ENCODE results near the gene ZBTB34. TPM values are rescaled to one million over a fixed set of nuclear protein-coding genes. Genes with fewer than 3 reads are reported as not detected.

Gene ZBTB34
- total and polyA plus RNA-seq, 2 of the 4 experiments (the other 2 are of a cell fraction) = 2.7 to 3.1 TPM

DNA sequence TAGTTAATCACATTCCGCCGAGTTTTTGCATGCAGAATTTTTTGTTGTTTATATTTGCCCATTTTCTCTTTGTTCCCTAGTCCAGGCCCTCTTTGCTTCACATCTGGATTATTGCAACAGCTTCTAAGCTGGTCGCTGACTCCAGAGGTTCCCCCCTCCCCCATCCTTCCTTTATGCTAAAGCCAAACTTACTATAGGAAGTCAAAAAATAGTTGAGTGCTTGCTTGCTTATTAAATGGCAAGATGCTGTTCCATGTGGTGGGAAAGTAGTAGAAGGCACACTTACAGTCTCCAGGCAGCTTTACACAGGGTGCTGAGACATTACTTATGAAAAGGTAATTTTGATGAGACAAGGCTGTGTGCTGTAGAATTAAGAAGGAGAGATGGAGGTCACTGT is 1.3 kb downstream of the ZBTB34 start:
- H2AFZ ChIP-seq (replicated peaks; ENCODE audit: low read length, poor library complexity) = no peak overlapping the region
- peak overlapping the region; percentile 51; the same call in 1 of the 2 replicates for H3K56ac ChIP-seq (ENCODE audit: extremely low read depth, insufficient read depth, low read length)
- H4K8ac ChIP-seq (ENCODE audit: low read depth in 2 of 2, low read length in 2 of 2) = peak overlapping the region; percentile 9 to 53; a peak in 2 of 4 replicates
- peak overlapping the region; percentile 76 for H3K14ac ChIP-seq (replicated peaks; ENCODE audit: low read depth, low read length)
- H3K79me1 ChIP-seq (ENCODE audit: low read depth in 1 of 2, low read length in 2 of 2) = peaks cover 41 to 49% of the 10 kb centered on the region in 2 experiments
- in situ Hi-C loops (cut with MboI; ENCODE audit: low sequenced_read_pairs) (no loop called here), intact Hi-C loops (cut with micrococcal nuclease) (no loop called here), dilution Hi-C loops (cut with HindIII; ENCODE audit: low sequenced_read_pairs, unreplicated experiment) (no loop called here)
- BruUV-seq (replicated peaks) = no TSS peak
- H2BK120ac ChIP-seq (ENCODE audit: low read depth, low read length) = no peak overlapping the region
- peaks cover 9% of the 10 kb centered on the region; the same call in 1 of the 2 replicates for H3K9me1 ChIP-seq (ENCODE audit: insufficient read depth, low read length)
- H3K9ac ChIP-seq (ENCODE audit: low read depth, low read length) = peak overlapping the region; percentile 87
- CTCF ChIA-PET = interaction anchor here (0.5 kb wide), 1 partner anchor 97 kb away, joined by 6 read pairs; no protein-coding TSS in a partner anchor
- peak; percentile 9; the same call in 1 of the 2 replicates for ATAC-seq (ENCODE audit: low read depth)
- peak overlapping the region; percentile 74 for H2BK5ac ChIP-seq (ENCODE audit: low read depth, low read length, poor library complexity, severe bottlenecking)
- H3K23ac ChIP-seq (ENCODE audit: low read depth, low read length) = peak overlapping the region; percentile 79
- H2BK20ac ChIP-seq (ENCODE audit: low read depth, low read length) = no peak overlapping the region
- peak overlapping the region; percentile 75; the same call in 1 of the 2 replicates for H3K27ac ChIP-seq (ENCODE audit: insufficient read depth, low read length)
- peak overlapping the region; percentile 72 for H3K4me3 ChIP-seq (ENCODE audit: insufficient read depth, low read depth, low read length)
- no peak overlapping the region for H3K18ac ChIP-seq (ENCODE audit: low read depth, low read length)
- no peak overlapping the region for H4K91ac ChIP-seq (ENCODE audit: insufficient read depth, low read depth, low read length)
- H3K4ac ChIP-seq (ENCODE audit: low read depth, low read length) = peak overlapping the region; percentile 31; the same call in 1 of the 2 replicates
- peaks cover 17% of the 10 kb centered on the region for H3K27me3 ChIP-seq (ENCODE audit: control insufficient read depth, insufficient read depth, low read length)
- peaks cover 42% of the 10 kb centered on the region for H4K20me1 ChIP-seq (ENCODE audit: insufficient read depth, low read length)
- peaks cover 13% of the 10 kb centered on the region for H3K36me3 ChIP-seq (ENCODE audit: control insufficient read depth, insufficient read depth, low read length)
- H3K4me1 ChIP-seq (ENCODE audit: control insufficient read depth, insufficient read depth, low read length) = peaks cover 7% of the 10 kb centered on the region
- POLR2A ChIA-PET (ENCODE audit: unreplicated experiment) = no interaction called here
- peak overlapping the region; percentile 6; the same call in 1 of the 2 replicates for H2AK5ac ChIP-seq (ENCODE audit: low read depth, low read length)
- peak overlapping the region; percentile 23 for H2AK9ac ChIP-seq (replicated peaks; ENCODE audit: low read depth, low read length, poor library complexity)
- H3K4me2 ChIP-seq (ENCODE audit: low read depth, low read length) = peak overlapping the region; percentile 99
- H4K5ac ChIP-seq (ENCODE audit: low read depth, low read length) = no peak overlapping the region
- no CpG with 5 or more reads among the region's 3 CpGs for WGBS, 2 experiments (ENCODE audit: extremely low coverage in 2 of 2, insufficient read length in 1 of 2)
- H3K9me3 ChIP-seq (ENCODE audit: control insufficient read depth, insufficient read depth, low read length) = no peaks in the 10 kb centered on the region
- TF ChIP-seq, protein P1, sequence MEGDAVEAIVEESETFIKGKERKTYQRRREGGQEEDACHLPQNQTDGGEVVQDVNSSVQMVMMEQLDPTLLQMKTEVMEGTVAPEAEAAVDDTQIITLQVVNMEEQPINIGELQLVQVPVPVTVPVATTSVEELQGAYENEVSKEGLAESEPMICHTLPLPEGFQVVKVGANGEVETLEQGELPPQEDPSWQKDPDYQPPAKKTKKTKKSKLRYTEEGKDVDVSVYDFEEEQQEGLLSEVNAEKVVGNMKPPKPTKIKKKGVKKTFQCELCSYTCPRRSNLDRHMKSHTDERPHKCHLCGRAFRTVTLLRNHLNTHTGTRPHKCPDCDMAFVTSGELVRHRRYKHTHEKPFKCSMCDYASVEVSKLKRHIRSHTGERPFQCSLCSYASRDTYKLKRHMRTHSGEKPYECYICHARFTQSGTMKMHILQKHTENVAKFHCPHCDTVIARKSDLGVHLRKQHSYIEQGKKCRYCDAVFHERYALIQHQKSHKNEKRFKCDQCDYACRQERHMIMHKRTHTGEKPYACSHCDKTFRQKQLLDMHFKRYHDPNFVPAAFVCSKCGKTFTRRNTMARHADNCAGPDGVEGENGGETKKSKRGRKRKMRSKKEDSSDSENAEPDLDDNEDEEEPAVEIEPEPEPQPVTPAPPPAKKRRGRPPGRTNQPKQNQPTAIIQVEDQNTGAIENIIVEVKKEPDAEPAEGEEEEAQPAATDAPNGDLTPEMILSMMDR (conservative IDR thresholded peaks at IDR 0.05; ENCODE audit: low read depth, low read length) = no peak
- TF ChIP-seq POLR2A (IDR thresholded peaks at IDR 0.05; ENCODE audit: low read depth, low read length) = no peak
- no peak for TF ChIP-seq MAZ (IDR thresholded peaks at IDR 0.05; ENCODE audit: borderline replicate concordance, low read depth, low read length)
- no peak for TF ChIP-seq RAD21 (IDR thresholded peaks at IDR 0.05; ENCODE audit: low read length)
- TF ChIP-seq, protein P2, sequence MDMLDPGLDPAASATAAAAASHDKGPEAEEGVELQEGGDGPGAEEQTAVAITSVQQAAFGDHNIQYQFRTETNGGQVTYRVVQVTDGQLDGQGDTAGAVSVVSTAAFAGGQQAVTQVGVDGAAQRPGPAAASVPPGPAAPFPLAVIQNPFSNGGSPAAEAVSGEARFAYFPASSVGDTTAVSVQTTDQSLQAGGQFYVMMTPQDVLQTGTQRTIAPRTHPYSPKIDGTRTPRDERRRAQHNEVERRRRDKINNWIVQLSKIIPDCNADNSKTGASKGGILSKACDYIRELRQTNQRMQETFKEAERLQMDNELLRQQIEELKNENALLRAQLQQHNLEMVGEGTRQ (IDR thresholded peaks at IDR 0.05; ENCODE audit: low read depth, low read length) = no peak
- no peak for TF ChIP-seq BHLHE40 (IDR thresholded peaks at IDR 0.05; ENCODE audit: low read depth, low read length)
- no peak for TF ChIP-seq RFX5 (IDR thresholded peaks at IDR 0.05; ENCODE audit: low read depth, low read length)
- TF ChIP-seq NFE2L2 (IDR thresholded peaks at IDR 0.05; ENCODE audit: low read depth, low read length) = no peak
- TF ChIP-seq, protein P3, sequence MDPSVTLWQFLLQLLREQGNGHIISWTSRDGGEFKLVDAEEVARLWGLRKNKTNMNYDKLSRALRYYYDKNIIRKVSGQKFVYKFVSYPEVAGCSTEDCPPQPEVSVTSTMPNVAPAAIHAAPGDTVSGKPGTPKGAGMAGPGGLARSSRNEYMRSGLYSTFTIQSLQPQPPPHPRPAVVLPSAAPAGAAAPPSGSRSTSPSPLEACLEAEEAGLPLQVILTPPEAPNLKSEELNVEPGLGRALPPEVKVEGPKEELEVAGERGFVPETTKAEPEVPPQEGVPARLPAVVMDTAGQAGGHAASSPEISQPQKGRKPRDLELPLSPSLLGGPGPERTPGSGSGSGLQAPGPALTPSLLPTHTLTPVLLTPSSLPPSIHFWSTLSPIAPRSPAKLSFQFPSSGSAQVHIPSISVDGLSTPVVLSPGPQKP (IDR thresholded peaks at IDR 0.05; ENCODE audit: borderline replicate concordance, low read depth, low read length) = no peak
- TF ChIP-seq MXI1 (IDR thresholded peaks at IDR 0.05; ENCODE audit: borderline replicate concordance, low read depth, low read length) = no peak
- no peak for TF ChIP-seq CEBPB (IDR thresholded peaks at IDR 0.05; ENCODE audit: low read depth, low read length)
- TF ChIP-seq FOS (IDR thresholded peaks at IDR 0.05; ENCODE audit: low read depth, low read length) = no peak
- no peak for TF ChIP-seq SMC3 (IDR thresholded peaks at IDR 0.05; ENCODE audit: low read depth, low read length)
- TF ChIP-seq RCOR1 (IDR thresholded peaks at IDR 0.05; ENCODE audit: insufficient replicate concordance, low read length) = no peak
- no peak for TF ChIP-seq CHD1 (IDR thresholded peaks at IDR 0.05; ENCODE audit: low read depth, low read length)
- TF ChIP-seq MAFK (IDR thresholded peaks at IDR 0.05; ENCODE audit: low read depth, low read length) = no peak
- peak; percentile 32 for DNase-seq
- H2BK15ac ChIP-seq (ENCODE audit: low read depth, low read length) = no peak overlapping the region; the same call in 2 of the 3 replicates
